Left renal cortex interstitium (tissue), 4 donors: Measurements from ENCODE around the gene FRAS1. TPM values are rescaled to one million over a fixed set of nuclear protein-coding genes. Genes with fewer than 3 reads are reported as not detected.
A peak's percentile ranks its signal among the peaks of the same experiment; 100 is the strongest.
"Not testable (repeated sequence)": the region's sequence is repeated elsewhere in the genome, so short reads cannot be mapped to it uniquely, and the experiment has no call there.

Experiments
- DNase-seq, 4 donors: peaks; one replicate each; pipeline ENCODE4 v3.0.0-alpha.2; 2013; ENCODE audit warnings: low read depth in 4 of 4, low spot score in 2 of 4, missing footprints in 1 of 4
- polyA plus RNA-seq, 4 donors: library from polyadenylated mRNA; unstranded; fragments of 120-200 nt; gene quantifications; one replicate each; pipeline ENCODE4 v1.2.1, GENCODE V29; 2013; ENCODE audit not compliant: insufficient read length in 4 of 4

Gene FRAS1
- polyA plus RNA-seq, 4 donors, result 54.6 to 82.6 (median 69.7) TPM

GRCh38 chr4:78477276-78477675 lies 420.2 kb downstream of the FRAS1 start:
- DNase-seq, result no peak

GRCh38 chr4:78478523-78478922 lies 421.4 kb downstream of the FRAS1 start:
- no peak for DNase-seq

GRCh38 chr4:78480286-78480685 lies 423.2 kb downstream of the FRAS1 start:
- no peak for DNase-seq

- no peak for DNase-seq
Observed at GRCh38 chr4:78481180-78481579, 424.1 kb downstream of the FRAS1 start.

GRCh38 chr4:78482281-78482680 lies 425.2 kb downstream of the FRAS1 start:
- DNase-seq, result no peak

GRCh38 chr4:78483811-78484210 lies 426.7 kb downstream of the FRAS1 start:
- DNase-seq, result no peak

GRCh38 chr4:78484574-78484973 lies 427.5 kb downstream of the FRAS1 start:
- no peak for DNase-seq

GRCh38 chr4:78493731-78494130 lies 436.6 kb downstream of the FRAS1 start:
- DNase-seq, result no peak

GRCh38 chr4:78496021-78496643 lies 439.0 kb downstream of the FRAS1 start:
- DNase-seq, result no peak

GRCh38 chr4:78506260-78506659 lies 449.1 kb downstream of the FRAS1 start:
- not testable (repeated sequence) for DNase-seq

GRCh38 chr4:78509043-78509442 lies 451.9 kb downstream of the FRAS1 start:
- DNase-seq, result no peak

GRCh38 chr4:78510108-78510507 lies 453.0 kb downstream of the FRAS1 start:
- no peak for DNase-seq

- no peak for DNase-seq
Observed at GRCh38 chr4:78510681-78511080, 453.6 kb downstream of the FRAS1 start.

- no peak for DNase-seq
Observed at GRCh38 chr4:78512357-78512920, 455.3 kb downstream of the FRAS1 start.

- DNase-seq, result no peak
Observed at GRCh38 chr4:78513411-78513975, 456.4 kb downstream of the FRAS1 start.

- DNase-seq, result peak in 3 of 4 donors; percentile 13 to 50 (median 29)
Observed at GRCh38 chr4:78517050-78517652, 460.0 kb downstream of the FRAS1 start.

GRCh38 chr4:78518561-78518960 lies 461.4 kb downstream of the FRAS1 start:
- DNase-seq, result no peak

- no peak for DNase-seq
Observed at GRCh38 chr4:78519962-78520361, 462.8 kb downstream of the FRAS1 start.

- no peak for DNase-seq
Observed at GRCh38 chr4:78520808-78521226, 463.7 kb downstream of the FRAS1 start.

- DNase-seq, result no peak
Observed at GRCh38 chr4:78524009-78524408, 466.9 kb downstream of the FRAS1 start.

GRCh38 chr4:78525559-78525958 lies 468.4 kb downstream of the FRAS1 start:
- DNase-seq, result no peak

- no peak for DNase-seq
Observed at GRCh38 chr4:78527103-78527502, 470.0 kb downstream of the FRAS1 start.
